Measurements from ENCODE around the gene XIRP2.

- no peak for TF ChIP-seq CTCF (IDR thresholded peaks at IDR 0.05)
- no peak for TF ChIP-seq POLR2A (IDR thresholded peaks at IDR 0.05)
Measured at GRCh38 chr2:167069855-167070254, 181.6 kb downstream of the XIRP2 start.

Data from transverse colon (tissue), 3 donors.